Activated effector memory CD4-positive, alpha-beta T cell treated with anti-CD3 and anti-CD28 coated beads, Interleukin-2, amount 50 U/mL, for 16 hours (primary cell): Measurements from ENCODE around the gene NOD2.

Experiments used
- DNase-seq: peaks from one replicate; pipeline ENCODE4 v3.0.0-alpha.2; 2020

NOD2 gene

DNA sequence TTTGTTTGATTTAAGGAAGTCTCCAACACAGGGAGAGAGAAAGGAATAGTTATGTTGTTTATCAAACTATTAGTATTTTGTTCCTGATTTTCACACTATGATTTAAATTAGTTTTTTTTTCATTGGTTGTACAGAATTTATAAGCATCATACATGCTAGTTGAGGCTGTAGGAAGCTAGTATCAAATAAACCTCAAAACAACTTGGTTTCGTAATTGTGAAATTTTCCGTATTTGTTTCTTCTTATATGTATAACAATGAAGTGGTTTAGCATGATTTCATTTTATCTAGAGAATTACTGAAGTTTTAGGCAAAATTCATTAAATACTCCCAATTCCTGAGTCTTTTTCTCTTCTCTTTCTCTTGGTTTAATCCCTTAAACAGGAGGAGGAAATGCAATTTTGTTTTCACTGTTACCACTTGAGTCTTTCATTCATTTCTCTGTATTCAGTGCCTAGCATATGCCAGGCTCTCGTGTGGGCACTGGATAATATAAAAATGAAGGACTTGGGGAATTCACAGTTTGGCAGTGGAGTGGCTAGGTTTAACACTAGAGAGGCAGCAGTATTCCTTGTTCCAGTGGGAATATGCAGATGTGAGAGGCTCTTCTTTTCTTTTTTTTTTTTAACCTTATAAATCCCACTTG, 50.3 kb downstream of the NOD2 start:
- DNase-seq = no peak

DNA sequence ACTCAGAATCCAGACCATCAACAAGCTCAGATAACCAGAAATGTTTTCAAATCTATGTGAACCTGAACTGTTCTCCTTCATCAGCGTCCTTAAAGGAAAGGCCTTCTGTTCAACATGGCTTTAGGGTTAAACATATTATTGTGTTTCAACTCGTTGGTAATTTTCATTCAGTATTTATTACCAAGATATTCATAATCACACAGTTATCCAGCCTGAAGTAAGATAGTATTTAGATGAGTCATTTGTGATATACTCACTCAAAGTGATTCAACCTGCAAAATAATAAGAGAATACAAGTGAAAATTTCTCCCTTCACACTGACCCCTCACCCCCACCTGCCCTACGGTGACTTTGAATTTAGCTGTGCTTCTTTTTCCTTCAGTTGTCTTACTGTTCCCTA, 51.5 kb downstream of the NOD2 start:
- no peak for DNase-seq

DNA sequence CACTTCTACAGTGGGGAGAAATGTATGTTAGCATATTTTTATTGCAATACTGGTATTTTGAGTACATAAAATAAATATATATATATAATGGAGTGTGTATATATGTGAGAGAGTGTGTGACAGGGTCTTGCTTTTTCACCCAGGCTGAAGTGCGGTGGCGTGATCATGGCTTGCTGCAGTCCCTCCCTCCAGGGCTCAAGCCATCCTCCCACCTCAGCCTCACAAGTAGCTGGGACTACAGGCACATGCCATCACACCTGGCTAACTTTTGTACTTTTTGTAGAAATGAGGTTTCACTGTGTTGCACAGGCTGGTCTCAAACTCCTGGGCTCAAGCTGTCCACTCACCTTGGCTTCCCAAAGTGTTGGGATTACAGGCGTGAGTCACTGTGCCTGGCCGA, 52.5 kb downstream of the NOD2 start:
- DNase-seq = peak; percentile 67

DNA sequence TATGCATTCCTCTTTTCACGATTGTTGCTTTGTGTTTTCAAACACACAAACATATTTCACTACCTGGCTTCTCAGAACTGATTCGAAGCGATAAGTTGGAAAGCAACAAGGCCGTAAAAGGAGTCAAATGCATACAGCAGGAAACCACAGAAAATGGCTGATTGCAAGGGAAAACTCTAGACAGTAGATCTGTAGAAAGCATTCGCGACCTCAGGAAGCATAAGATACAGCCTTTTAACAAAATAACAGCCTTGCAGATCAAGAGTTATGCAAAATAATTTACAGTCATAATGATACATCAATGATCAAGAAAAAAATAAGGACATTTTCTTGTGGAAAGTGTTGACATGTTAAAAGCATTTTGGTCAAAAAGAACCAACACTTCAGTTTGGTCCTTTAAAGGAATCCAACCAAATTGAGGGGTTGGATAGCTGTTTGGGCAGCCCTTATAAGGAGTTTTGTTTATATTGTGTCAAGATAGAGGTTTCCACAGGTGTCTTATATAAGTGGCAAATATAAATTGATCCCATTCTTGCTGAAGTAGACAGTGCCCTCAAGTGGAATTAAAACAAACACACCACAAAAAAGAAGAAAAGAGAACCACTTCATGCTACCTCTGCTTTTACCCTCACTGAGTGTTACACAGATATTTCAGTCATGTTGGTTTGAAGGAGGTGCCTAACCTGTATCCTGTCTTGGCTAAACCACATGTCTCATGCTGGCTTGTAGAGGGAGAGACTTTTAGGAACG, 54.0 kb downstream of the NOD2 start:
- DNase-seq = no peak

GRCh38 chr16:50751528-50751927, 58.1 kb downstream of the NOD2 start:
- DNase-seq = no peak

DNA sequence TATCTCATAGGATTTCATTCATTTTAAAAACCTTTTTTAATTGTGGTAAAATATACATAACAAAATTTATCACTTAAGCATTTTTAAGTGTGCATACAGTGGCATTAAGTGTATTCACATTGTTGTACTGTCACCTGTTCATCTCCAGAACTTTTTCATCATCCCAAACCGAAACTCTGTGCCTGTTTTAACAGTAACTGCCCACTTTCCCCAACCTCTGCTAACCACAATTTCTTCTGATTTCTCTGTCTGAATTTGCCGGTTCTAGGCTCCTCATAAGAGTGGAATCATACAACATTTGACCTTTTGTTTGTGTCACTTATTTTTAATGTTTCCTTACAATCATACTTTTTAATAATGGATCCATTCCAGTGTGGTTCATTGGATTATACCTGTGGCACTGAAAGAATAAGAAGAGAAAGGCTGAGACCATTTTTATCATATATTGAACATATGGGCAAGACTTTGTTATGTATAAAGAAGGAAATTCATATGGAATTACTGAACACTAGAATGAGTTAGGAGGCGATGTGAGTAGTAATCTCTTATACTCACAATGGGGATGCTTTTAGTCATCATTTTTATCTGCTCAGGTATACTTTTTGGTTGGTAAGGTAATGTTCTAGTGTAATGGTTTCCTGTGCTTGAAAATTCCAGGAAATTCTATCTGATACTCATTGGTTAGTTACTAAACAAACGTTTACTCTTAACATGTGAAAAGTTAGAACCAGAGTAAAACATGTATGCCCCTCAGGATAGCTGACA, 59.2 kb downstream of the NOD2 start:
- DNase-seq = no peak

GRCh38 chr16:50756473-50756872, 63.1 kb downstream of the NOD2 start:
- DNase-seq = no peak

- no peak for DNase-seq
These were observed 67.9 kb downstream of the NOD2 start for GRCh38 chr16:50761267-50761666.

DNA sequence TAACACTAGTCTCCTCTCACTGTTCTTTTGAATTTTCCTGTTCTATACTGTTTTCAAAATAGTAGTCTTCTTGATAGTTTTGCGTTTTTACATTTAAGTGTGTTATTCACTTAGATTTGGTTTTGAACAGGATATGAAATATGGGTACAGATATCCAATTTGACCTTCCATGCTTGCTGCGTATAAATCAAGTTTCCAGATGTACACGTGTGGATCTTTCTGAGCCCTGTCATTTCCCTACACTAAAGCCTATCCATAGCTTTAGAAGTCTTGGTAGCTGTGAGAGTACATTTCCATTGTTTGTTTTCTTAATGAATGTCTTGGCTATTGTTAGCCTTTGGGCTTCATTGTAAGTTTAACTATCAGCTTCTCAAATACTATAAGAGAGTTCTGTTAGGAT, 68.8 kb downstream of the NOD2 start:
- DNase-seq = no peak

DNA sequence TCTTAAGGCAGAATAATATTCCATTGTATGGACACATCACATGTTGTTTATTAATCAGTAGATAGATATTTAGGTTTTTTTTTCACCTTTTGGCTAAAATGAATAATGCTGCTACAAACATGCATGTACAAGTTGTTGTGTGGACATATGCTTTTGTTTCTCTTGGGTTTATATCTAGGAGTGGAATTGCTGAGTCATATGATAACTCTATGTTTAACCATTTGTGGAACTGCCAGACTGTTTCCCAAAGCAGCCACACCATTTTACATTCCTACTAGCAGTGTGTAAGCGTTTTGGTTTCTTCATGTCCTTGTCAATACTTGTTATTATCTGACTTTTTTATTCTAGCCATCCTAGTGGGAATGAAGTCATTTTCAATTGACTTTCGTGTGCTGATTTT, 69.8 kb downstream of the NOD2 start:
- no peak for DNase-seq

DNA sequence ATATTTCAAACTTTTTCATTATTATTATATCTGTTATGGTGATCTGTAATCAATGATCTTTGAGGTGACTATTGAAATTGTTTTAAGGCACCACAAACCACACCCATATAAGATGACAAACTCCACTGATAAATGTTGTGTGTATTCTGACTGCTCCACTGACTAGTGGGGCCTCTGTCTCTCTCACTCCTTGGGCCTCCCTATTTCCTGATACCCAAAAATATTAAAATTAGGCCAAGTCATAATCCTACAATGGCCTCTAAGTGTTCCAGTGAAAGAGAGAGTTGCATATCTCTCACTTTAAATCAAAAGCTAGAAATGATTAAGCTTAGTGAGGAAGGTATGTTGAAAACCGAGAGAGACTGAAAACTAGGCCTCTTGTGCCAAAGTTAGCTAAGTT, 71.9 kb downstream of the NOD2 start:
- no peak for DNase-seq

GRCh38 chr16:50765861-50766260, 72.5 kb downstream of the NOD2 start:
- no peak for DNase-seq

- no peak for DNase-seq
These were observed 73.8 kb downstream of the NOD2 start for GRCh38 chr16:50767197-50767596.

DNA sequence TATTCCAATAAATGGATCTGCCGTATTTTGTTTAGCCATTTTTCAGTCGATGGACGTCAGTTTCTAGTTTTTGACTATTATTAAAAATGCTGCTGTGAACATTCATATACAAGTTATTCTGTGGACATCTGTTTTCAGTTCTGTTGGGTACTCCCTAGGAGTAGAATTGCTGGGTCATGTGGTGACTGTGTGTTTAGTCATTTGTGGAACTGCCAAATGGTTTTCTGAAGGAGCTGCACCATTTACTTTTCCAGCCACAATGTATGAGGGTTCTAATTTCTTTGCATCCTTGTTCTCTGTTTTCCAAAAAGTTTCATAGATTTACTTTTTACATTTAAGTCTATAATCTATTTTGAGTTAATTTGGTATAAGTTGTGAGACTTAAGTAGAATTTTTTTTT, 78.0 kb downstream of the NOD2 start:
- no peak for DNase-seq

DNA sequence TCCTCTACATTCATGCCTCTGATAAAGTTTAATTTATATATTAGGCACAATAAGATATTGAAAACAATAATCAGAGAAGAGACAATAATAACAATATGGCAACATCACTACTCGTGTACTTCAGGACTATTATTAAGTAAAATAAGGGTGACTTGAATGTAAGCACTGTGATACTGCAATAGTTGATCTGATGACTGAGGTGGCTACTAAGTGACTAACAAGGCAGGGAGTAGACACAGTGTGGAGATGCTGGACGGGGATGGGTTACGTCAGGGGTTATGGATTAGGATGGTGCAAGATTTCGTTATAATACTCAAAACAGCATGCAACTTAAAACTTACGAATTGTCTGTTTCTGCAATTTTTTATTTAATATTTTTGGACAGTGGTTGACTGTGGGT, 81.0 kb downstream of the NOD2 start:
- no peak for DNase-seq

GRCh38 chr16:50774960-50775359, 81.6 kb downstream of the NOD2 start:
- no peak for DNase-seq

GRCh38 chr16:50776037-50776436, 82.6 kb downstream of the NOD2 start:
- DNase-seq = no peak

- no peak for DNase-seq
These were observed 85.1 kb downstream of the NOD2 start for GRCh38 chr16:50778284-50779163.

DNA sequence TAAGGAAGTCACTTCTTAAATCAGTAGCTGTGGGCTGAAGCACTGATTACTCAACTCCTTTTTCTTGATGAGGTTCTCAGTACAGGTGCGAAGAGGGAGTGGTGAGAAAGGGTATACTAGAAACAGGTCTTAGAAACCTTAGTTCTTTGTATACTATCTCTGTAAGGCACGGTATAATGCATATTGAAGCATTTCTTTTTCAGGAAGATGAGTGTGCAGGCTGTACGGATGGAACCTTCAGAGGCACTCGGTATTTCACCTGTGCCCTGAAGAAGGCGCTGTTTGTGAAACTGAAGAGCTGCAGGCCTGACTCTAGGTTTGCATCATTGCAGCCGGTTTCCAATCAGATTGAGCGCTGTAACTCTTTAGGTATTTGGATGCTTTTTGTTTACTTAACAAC, 87.6 kb downstream of the NOD2 start:
- no peak for DNase-seq

DNA sequence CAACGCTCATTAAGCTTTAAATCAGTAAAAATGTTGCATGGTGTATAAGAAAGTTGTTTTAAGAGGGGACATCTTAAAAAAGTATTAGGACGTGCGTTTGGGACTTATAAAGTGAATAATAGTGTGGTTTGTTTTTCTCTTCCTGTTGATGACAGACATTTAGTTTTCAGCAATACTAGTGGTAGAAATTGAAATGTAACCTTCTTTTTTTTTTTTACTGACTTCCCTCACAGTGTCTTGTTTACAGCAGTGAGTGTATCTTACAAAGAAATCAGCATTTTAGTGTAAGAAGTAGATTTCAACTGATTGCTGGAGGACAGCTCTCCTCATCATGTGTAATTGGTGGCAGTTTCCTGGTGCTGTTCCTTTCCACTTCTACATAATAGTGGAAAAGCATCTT, 88.1 kb downstream of the NOD2 start:
- DNase-seq = no peak
